DMS53 treated with DMSO at 0.1 percent for 48 hours (cell line): Measurements from ENCODE around the gene PRKCE.
"Not testable (repeated sequence)": the region's sequence is repeated elsewhere in the genome, so short reads cannot be mapped to it uniquely, and the experiment has no call there.

Experiments
- DNase-seq: peaks from one replicate; lab custom pipeline; 2025; ENCODE audit not compliant: unreplicated experiment; lab: John Stamatoyannopoulos, UW

PRKCE gene

GRCh38 chr2:45882707-45883602 is 231.5 kb downstream of the PRKCE start:
- DNase-seq: no peak

DNA sequence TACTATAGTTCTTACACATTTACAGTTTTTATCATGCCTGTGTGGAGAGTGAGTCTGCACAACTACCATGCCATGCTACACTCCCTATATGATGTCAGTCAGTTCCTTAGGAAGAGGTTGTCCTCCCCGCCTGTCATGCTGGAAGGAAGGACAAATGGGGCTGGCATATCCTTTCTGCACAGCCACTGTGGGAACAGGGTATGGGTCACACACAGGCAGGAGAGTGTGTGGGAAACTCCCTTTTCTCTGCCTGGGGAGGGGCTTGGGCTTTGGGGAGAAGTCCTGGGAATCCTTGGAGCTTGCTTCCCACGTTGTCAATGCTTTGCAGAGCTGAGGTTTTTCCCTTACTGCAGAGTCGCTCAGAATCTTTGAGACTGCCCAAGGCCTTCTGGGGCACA is 232.1 kb downstream of the PRKCE start:
- no peak for DNase-seq

- DNase-seq: no peak
Measured at GRCh38 chr2:45884126-45884525, 232.7 kb downstream of the PRKCE start.

GRCh38 chr2:45885171-45885621 is 233.7 kb downstream of the PRKCE start:
- no peak for DNase-seq

DNA sequence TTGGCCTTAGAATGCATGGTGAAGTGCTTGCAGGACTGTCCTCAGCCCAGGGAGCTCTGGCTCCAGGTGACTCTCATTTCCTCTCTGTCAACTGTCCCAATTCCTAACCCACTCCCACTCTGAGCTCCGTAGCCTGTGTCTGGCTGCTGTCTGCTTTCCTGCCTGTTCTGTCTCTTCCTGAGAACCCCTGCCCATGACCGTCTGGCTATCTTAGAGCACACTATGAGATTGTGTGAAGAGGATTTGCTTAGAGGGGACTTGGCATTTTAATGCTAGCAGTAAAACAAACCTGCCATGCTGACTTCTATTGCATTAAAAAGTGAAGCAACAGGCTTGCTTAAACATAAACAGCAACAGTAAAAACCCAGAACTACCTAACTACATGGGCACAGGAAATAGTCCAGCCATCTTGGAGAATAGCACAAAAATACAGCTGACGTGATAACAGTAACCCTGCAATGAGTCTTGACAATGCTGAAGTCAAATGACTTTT is 234.7 kb downstream of the PRKCE start:
- no peak for DNase-seq

DNA sequence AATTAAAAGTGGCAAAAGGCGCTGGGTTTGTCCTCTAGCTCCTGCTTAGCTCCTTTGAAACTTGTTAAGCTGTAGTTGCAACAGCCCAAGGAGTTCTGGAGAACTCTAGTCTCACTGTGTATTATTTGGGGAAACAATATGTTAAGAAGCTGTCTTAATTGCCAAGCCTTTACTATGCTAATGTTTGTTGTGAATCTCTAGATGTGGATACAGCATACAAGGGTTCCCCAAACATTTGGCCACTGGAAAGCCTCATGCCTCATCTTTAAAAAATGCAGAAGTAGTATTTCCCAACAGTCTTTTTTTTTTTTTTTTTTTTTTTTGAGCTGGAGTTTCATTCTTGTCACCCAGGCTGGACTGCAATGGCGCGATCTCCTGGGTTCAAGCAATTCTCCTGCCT is 236.7 kb downstream of the PRKCE start:
- no peak for DNase-seq

- DNase-seq: no peak
Measured at GRCh38 chr2:45888641-45889040, 237.2 kb downstream of the PRKCE start.

GRCh38 chr2:45889053-45889452 is 237.6 kb downstream of the PRKCE start:
- DNase-seq: peak; percentile 52

GRCh38 chr2:45889620-45890370 is 238.3 kb downstream of the PRKCE start:
- no peak for DNase-seq

- not testable (repeated sequence) for DNase-seq
Measured at GRCh38 chr2:45890371-45890646, 238.8 kb downstream of the PRKCE start.

GRCh38 chr2:45890819-45891218 is 239.3 kb downstream of the PRKCE start:
- DNase-seq: no peak

GRCh38 chr2:45891719-45892424 is 240.4 kb downstream of the PRKCE start:
- no peak for DNase-seq

GRCh38 chr2:45892425-45892745 is 240.9 kb downstream of the PRKCE start:
- peak; percentile 53 for DNase-seq

DNA sequence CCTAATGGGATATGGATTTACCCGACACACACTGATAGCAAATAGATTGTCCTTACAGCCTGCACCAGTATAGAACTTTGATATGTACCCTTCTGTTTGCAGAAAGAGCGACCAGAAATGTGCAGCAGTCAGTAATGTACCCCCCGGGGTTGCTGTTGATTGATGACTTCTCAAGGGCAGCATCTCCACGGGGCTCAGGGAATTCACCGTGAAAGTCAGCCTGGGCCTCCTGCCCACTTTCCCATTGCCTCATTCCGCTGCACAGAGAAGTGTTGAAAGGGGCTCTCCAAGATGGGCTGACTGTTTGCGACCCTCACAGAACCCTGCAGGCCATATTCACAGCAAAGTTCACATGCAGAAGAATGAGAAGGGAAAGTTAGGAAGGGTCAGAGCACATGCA is 241.3 kb downstream of the PRKCE start:
- DNase-seq: no peak

- no peak for DNase-seq
Measured at GRCh38 chr2:45894211-45894610, 242.7 kb downstream of the PRKCE start.

GRCh38 chr2:45895241-45895861 is 243.9 kb downstream of the PRKCE start:
- DNase-seq: no peak

GRCh38 chr2:45896311-45896710 is 244.8 kb downstream of the PRKCE start:
- no peak for DNase-seq

DNA sequence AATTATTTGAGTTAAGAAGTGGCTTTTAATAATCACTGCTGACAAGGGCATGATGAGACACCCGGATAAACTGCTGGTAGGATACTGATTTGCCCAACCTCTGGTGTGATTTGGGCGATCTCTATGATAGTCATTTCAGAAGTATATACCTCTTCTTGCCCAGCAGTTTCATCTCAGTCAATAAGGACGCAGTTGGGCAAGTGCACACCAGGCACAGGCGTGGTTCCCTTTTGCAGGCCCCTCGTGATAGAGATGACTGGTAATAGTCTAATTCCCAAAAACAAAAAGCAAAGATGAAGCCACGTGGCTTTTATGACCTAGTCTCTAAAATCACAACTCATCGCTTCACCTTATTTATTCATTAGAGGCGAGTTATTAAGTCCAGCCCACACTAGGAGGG is 246.4 kb downstream of the PRKCE start:
- DNase-seq: no peak

- no peak for DNase-seq
Measured at GRCh38 chr2:45898819-45899218, 247.3 kb downstream of the PRKCE start.

DNA sequence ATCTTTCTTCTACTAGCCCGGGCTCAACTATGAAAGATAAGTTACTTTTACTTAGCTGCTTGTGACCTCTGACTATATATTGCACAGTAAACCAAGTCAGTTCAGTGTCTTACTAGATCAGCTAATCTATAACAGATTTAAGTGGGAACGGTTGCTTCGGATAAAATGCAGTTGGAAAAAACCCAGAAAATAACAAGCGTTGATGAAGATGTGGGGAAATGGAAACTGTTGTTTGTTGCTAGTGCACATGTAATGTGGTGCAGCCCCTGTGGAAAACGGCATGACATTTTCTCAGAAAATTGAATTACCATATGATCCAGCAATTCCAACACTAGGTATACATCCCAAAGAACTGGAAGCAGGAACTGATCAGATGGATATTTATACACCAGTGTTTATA is 248.5 kb downstream of the PRKCE start:
- no peak for DNase-seq

DNA sequence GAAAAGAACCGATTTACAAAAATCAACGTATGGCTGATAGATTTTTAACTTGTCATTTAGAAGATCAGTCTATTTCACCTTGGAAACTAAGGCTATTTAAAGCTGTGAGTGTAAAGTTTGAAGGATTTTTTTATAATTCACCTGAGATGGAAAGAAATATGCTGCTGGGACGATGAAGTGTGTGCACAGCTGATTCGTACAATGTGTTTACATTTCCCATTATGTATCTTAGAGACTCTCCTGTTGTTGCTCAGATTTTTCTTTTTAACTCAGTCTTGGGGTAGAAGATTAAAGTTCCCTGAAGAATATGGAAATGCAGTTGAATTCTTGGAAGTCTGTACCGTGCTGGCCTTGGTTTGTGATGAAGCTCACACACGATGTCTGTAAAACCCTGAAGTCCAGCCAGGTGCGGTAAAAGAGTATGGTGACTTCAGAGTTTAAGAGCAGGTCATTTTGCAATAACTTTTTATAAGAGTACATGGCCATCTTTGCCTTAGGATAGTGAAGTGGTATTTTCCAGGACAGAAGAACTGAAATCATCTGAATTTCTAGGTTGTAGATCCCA is 250.1 kb downstream of the PRKCE start:
- DNase-seq: no peak
